Cardiac fibroblast (primary cell): ENCODE data around the gene ARHGEF6.
"Not testable (repeated sequence)": the region's sequence is repeated elsewhere in the genome, so short reads cannot be mapped to it uniquely, and the experiment has no call there.

Experiments used
- DNase-seq, 2 donors: peaks; one replicate each; pipeline versions ENCODE4 v3.0.0 to v3.0.0-alpha.2; 2010; ENCODE audit warnings: low read depth in 2 of 2
- H3K4me3 ChIP-seq, 2 donors: replicated peaks in 1 of 2; 1 replicate in 1 of 2; 2 replicates in 1 of 2; pipeline ENCODE4 v1.5.1; 2011; ENCODE audit warnings: low read depth in 2 of 2, low read length in 2 of 2, mild to moderate bottlenecking in 2 of 2, moderate library complexity in 1 of 2
- TF ChIP-seq, protein P1 (sequence below): IDR thresholded peaks from one replicate; pipeline ENCODE4 v1.5.1; 2011; ENCODE audit warnings: low read depth, mild to moderate bottlenecking, low read length, inconsistent platforms

ARHGEF6 gene

DNA sequence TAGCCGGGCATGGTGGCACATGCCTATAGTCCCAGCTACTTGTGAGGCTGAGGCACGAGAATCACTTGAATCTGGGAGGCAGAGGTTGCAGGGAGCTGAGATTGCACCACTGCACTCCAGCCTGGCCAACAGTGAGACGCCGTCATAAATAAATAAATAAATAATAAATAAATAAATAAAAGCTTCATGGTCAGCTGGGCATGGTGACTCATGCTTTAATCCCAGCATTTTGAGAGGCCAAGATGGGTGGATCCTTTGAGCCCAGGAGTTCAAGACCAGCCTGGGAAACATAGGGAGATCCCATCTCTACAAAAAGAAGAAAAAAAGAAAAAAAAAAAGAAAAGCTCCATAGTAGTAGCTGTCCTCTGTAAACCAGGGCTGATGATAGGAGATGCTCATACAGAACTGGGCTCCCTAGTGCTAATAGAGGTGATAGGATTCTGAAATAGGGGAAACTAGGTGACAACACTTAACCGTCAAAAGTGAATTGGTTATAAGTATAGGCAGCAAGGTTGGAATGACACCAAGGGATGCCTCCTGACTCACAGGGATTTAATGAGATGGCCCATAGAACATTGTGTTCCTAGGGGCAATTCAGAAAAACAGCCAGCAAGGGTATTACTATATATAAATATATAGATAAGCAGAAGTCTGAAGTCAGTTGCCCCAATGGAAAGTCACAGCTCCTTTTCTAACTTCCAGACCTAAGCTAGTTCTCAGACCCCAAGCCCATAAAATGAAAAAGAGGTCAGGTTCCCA, 41.8 kb upstream of the ARHGEF6 start:
- no peak overlapping the region for H3K4me3 ChIP-seq
- peak; percentile 20 to 53 for DNase-seq
- TF ChIP-seq, protein P1, sequence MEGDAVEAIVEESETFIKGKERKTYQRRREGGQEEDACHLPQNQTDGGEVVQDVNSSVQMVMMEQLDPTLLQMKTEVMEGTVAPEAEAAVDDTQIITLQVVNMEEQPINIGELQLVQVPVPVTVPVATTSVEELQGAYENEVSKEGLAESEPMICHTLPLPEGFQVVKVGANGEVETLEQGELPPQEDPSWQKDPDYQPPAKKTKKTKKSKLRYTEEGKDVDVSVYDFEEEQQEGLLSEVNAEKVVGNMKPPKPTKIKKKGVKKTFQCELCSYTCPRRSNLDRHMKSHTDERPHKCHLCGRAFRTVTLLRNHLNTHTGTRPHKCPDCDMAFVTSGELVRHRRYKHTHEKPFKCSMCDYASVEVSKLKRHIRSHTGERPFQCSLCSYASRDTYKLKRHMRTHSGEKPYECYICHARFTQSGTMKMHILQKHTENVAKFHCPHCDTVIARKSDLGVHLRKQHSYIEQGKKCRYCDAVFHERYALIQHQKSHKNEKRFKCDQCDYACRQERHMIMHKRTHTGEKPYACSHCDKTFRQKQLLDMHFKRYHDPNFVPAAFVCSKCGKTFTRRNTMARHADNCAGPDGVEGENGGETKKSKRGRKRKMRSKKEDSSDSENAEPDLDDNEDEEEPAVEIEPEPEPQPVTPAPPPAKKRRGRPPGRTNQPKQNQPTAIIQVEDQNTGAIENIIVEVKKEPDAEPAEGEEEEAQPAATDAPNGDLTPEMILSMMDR: no peak

DNA sequence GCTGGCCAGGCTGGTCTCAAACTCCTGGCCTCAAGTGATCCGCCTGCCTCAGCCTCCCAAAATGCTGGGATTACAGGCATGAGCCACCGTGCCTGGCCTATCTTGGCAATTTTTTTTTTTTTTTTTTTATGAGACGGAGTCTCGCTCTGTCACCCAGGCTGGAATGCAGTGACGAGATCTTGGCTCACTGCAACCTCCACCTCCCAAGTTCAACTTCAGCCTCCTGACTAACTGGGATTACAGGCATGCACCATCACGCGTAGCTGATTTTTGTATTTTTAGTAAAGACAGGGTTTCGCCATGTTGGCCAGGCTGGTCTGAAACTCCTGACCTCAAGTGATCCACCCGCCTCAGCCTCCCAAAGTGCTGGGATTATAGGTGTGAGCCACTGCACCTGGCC, 39.0 kb upstream of the ARHGEF6 start:
- peak in 1 of 2 donors; percentile 62 for DNase-seq
- not testable (repeated sequence) for H3K4me3 ChIP-seq

DNA sequence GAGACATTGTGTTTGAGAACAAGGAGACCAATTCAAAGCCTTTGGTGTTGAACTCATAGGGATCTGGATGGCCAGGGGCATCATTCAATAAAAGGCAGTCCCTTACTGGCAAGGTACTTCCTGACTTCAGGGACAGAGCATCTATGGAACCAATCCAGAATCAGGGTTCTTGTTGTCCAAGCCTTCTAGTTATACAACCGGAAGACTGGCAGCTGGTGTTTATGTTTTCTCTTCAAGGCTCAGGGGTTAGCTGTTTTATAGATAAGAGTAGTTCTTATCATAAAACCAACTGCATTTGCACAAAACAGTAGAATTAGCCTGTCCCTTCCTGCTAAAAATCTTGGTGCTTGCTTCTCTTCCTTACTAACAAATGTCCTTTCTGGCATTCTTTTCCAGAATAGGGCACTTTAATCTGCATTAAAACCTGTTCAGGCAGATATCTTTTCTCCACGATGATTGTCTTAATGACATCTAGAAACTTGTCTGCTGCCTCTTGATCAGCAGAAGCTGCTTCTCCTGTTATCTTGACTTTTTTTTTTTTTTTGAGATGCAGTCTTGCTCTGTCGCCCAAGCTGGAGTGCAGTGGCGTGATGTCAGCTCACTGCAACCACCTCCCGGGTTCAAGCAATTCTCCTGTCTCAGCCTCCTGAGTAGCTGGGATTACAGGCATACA, 38.4 kb upstream of the ARHGEF6 start:
- TF ChIP-seq, protein P1: no peak
- no peak overlapping the region for H3K4me3 ChIP-seq
- DNase-seq: no peak

GRCh38 chrX:136816975-136817374, 36.2 kb upstream of the ARHGEF6 start:
- peak; percentile 14 to 59 for DNase-seq
- H3K4me3 ChIP-seq: no peak overlapping the region

DNA sequence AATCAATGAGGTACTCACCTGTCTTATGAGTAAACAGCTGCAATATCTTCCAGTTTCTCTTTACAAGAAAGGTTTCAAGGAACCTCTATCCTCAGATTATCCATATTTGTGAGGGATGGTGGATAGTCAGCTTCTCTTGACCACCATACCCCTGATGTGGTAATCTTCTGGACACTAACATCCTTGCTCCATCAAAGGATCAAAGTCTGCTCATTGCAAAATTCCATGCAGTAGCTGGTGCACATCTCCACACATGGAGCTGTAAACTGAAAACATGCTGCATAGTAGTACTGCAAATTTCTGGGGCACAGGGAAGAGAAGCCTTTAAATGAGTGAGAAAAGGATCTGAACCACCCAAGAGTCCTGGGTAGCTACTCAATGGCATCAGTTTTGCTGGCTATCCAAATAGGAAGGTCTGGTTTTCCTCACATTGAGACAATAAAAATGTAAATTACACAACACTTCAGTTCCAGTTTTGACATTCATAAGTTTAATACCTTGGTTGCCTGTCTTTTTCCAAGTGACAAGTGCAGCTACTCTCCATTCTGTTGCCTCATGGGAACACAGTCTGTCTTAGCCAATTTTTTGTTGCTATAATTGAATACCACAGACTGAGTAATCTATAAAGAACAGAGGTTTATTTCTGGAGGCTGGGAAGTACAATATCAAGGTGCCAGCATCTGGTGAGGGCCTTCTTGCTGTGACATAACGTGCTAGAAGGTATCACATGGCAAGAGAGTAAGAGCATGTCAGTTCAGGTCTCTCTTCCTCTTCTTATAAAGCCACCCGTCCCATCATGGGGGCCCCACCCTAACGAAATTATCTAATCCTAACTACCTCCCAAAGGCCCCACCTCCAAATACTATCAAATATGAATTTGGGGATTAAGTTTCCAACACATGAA, 34.4 kb upstream of the ARHGEF6 start:
- no peak overlapping the region for H3K4me3 ChIP-seq
- TF ChIP-seq, protein P1: no peak
- DNase-seq: no peak

More at GRCh38 chrX:136816975-136817374, 36.2 kb upstream of the ARHGEF6 start:
- TF ChIP-seq, protein P1: no peak

- TF ChIP-seq, protein P1: no peak
- H3K4me3 ChIP-seq: no peak overlapping the region
- peak; percentile 25 to 35 for DNase-seq
These were observed 31.6 kb upstream of the ARHGEF6 start for GRCh38 chrX:136812286-136812685.
